Stimulated activated CD4-positive, alpha-beta T cell treated with anti-CD3 and anti-CD28 coated beads, Interleukin-4, amount 100 ng/mL, for 24 hours (primary cell): ENCODE data around the gene UIMC1.

Experiments used
- DNase-seq: peaks from one replicate; pipeline ENCODE4 v3.0.0-alpha.2; 2020

The UIMC1 gene

GRCh38 chr5:176901260-176902101 is 105.1 kb downstream of the UIMC1 start:
- peak; percentile 54 for DNase-seq

- no peak for DNase-seq
Observed at GRCh38 chr5:176900780-176901204, 105.8 kb downstream of the UIMC1 start.

- DNase-seq, result no peak
Observed at GRCh38 chr5:176899946-176900779, 106.4 kb downstream of the UIMC1 start.

GRCh38 chr5:176899296-176899891 is 107.2 kb downstream of the UIMC1 start, which contains the start of gene HK3:
Gene HK3, minus strand, starts transcription at chr5:176899346. Its CDS starts 3,187 bp downstream, at chr5:176896159.
- DNase-seq, result no peak

GRCh38 chr5:176897263-176897662 is 109.3 kb downstream of the UIMC1 start:
- DNase-seq, result no peak

- DNase-seq, result no peak
Observed at GRCh38 chr5:176895831-176896230, 110.7 kb downstream of the UIMC1 start.

GRCh38 chr5:176894298-176894697 is 112.3 kb downstream of the UIMC1 start:
- no peak for DNase-seq

- DNase-seq, result no peak
Observed at GRCh38 chr5:176892663-176893062, 113.9 kb downstream of the UIMC1 start.

GRCh38 chr5:176891331-176891958 is 115.1 kb downstream of the UIMC1 start:
- no peak for DNase-seq

- no peak for DNase-seq
Observed at GRCh38 chr5:176890455-176891330, 115.9 kb downstream of the UIMC1 start.

GRCh38 chr5:176889321-176890280 is 117.0 kb downstream of the UIMC1 start:
- no peak for DNase-seq

GRCh38 chr5:176888865-176889165 is 117.8 kb downstream of the UIMC1 start:
- DNase-seq, result no peak

GRCh38 chr5:176888016-176888864 is 118.3 kb downstream of the UIMC1 start:
- DNase-seq, result no peak

GRCh38 chr5:176887252-176887849 is 119.2 kb downstream of the UIMC1 start:
- no peak for DNase-seq

GRCh38 chr5:176886336-176887251 is 120.0 kb downstream of the UIMC1 start:
- DNase-seq, result no peak

- DNase-seq, result no peak
Observed at GRCh38 chr5:176884571-176884890, 122.0 kb downstream of the UIMC1 start.

GRCh38 chr5:176883700-176884570 is 122.6 kb downstream of the UIMC1 start:
- DNase-seq, result no peak

- no peak for DNase-seq
Observed at GRCh38 chr5:176882567-176882903, 124.0 kb downstream of the UIMC1 start.
